GM18520 (cell line): ENCODE measurements around the gene HCN1.
"Not testable (repeated sequence)": the region's sequence is repeated elsewhere in the genome, so short reads cannot be mapped to it uniquely, and the experiment has no call there.

ENCODE experiments used
- ATAC-seq: cut with Tn5 transposase; IDR thresholded peaks from one replicate; pipeline ENCODE4 v1.9.1; 2021; ENCODE audit not compliant: unreplicated experiment

The HCN1 gene

DNA sequence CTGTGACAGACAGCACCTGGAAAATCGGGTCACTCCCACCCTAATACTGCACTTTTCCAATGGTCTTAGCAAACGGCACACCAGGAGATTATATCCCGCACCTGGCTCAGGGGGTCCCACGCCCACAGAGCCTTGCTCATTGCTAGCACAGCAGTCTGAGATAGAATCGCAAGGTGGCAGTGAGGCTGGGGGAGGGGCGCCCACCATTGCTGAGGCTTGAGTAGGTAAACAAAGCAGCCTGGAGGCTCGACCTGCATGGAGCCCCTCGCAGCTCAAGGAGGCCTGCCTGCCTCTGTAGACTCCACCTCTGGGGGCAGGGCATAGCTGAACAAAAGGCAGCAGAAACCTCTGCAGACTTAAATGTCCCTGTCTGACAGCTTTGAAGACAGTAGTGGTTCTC lies 383.6 kb downstream of the HCN1 start:
- ATAC-seq, result not testable (repeated sequence)

- ATAC-seq, result no peak
Measured at GRCh38 chr5:45295231-45295630, 400.9 kb downstream of the HCN1 start.

- no peak for ATAC-seq
Measured at GRCh38 chr5:45288746-45289145, 407.4 kb downstream of the HCN1 start.

- ATAC-seq, result no peak
Measured at GRCh38 chr5:45284436-45284835, 411.7 kb downstream of the HCN1 start.

DNA sequence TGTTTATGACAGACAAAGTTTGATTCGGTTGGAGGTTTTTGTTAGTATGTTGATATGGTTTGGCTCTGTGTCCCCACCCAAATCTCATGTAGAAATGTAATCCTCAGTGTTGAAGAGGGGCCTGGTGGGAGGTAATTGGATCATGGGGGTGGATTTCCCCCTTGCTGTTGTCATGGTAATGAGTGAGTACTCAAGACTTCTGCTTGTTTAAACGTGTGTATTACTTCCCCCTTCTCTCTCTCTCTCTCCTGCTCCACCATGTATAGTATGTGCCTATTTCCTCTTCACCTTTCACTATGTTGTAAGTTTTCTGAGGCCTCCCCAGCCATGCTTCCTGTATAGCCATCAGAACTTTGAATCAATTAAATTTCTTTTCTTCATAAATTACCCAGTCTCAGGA lies 415.1 kb downstream of the HCN1 start:
- ATAC-seq, result no peak

- no peak for ATAC-seq
Measured at GRCh38 chr5:45279109-45279508, 417.1 kb downstream of the HCN1 start.

DNA sequence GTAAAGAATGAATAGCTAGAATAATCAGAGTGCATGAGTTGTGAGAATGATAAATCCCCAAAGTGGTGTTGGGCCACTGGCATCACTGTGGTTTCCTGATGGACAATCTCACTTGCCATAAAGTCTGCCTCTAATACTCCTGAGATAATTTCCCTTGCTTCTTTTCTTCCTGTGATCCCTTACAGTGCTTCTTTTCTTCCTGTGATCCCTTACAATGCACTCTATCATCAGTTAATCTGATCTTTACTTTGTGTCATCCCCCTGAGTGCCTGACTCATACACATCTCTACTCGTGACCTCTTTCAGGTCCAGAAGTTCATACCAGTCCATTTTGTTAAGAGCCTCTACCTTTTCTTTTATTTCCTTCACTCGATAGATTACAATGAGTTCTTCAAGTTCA lies 418.3 kb downstream of the HCN1 start:
- no peak for ATAC-seq

DNA sequence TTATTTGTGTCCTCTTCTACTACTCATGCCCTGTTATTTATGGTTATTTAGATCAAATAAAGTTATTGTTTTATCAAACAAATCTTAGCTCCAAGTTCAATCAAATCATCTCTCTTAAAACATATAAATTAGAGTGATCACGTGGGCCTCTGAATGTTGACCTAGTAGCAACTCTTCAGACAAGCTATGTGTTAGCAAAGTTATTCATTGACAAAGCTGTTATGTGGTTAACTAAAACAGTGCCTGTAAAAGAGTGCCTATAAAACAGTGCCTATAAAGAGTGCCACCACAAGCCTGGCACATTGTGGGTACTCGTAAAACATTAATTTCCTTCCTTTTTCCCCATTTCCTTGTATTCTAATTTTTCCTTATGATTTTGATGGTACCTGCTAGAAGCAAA lies 421.9 kb downstream of the HCN1 start:
- ATAC-seq, result no peak

GRCh38 chr5:45271626-45272025 lies 424.6 kb downstream of the HCN1 start:
- ATAC-seq, result no peak

DNA sequence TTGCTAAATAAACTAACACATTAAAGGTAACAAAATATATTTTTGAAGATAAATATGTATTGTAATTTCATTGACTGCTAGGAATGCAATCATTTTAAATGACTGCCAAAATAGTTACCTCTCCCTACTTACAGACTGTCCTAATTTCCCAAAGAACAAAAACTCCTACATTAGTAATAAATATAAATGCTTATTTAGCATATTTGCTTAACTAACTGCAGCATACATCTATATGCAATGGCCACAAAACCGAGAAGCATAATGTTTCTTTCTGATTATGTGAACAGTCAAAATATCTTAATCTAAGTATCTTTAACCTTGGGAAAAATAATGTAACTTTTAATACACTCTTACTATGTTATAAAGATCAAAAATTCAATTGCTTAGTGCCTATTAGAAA lies 431.7 kb downstream of the HCN1 start:
- ATAC-seq, result no peak

DNA sequence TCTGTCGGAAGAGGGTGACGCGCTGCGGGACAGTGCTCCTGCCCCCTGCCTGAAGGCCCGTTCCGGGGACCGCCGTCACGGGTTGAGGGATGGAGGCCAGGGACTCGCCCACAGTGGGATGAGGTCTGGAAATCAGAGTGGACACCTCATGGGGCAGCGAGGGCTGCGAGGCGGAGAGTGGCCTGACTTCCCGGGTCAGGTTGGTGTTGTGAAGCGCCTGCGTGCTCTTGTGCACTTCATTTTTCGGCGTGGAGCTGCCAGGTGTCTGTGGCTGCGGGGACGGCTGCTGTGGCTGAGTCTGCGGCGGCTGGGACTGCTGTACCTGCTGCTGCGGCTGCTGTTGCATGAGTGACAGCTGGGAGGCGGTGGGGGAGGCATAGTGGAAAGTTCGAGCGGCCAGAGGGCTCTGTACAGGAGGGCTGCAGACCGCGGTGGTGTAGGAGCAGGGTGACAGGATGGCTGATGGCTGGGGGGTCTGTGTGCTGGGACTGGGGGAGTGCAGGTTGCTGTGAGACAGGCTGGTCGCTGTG lies 434.1 kb downstream of the HCN1 start:
- ATAC-seq, result no peak

DNA sequence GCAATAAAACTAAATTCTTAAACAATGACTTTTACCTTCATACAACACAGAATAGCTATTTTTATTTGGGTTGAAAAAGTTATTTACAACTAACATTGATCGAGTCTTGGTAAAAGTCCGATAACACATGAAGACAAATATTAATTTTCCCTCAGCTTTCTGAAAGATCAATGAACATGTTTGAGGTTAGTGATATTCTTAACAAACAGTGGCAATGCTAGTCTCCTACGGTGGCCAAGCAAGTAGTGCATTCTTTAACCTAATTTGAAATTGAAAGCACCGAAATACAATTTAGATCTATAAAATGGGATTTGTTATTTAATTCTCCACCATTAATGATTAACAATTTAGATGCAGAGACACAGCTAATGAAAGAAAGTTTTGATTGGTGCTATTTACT lies 435.1 kb downstream of the HCN1 start:
- no peak for ATAC-seq

DNA sequence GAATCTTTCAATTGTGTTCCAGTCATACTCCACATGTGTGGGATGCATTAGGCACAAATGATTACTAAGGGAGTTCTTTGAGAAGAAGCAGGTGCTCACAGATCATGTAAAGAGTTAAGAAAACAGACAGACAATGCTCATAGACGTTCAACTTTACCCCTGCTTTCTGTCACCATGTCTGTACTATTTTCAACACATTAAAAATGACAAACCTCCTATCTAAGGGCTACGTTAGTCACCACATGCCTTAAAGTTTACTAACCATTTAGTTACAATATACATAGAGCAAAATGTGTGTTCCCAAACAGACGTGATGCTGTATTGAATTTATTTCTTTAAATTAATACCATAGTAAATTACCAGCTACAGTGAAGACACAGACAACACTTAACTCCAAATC lies 435.9 kb downstream of the HCN1 start:
- no peak for ATAC-seq

- no peak for ATAC-seq
Measured at GRCh38 chr5:45252978-45253377, 443.2 kb downstream of the HCN1 start.

DNA sequence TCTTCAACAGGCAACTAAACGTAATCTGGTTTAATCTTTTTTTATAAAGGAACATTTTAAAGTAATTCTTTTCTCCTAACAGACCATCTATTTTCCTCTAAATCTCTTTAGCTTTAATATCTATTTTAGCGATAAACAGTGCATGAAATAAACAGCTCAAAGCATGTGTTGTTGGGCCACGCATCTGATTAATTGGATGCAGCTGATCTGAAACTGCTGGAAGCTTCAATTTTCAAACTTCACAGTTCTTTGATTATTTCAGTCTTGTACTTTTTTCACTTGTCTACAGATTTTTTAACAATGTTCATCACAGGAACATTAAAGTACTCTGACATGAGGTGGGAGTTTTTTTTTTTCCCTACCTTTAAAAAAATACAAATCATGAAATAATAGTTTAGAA lies 443.6 kb downstream of the HCN1 start:
- no peak for ATAC-seq

DNA sequence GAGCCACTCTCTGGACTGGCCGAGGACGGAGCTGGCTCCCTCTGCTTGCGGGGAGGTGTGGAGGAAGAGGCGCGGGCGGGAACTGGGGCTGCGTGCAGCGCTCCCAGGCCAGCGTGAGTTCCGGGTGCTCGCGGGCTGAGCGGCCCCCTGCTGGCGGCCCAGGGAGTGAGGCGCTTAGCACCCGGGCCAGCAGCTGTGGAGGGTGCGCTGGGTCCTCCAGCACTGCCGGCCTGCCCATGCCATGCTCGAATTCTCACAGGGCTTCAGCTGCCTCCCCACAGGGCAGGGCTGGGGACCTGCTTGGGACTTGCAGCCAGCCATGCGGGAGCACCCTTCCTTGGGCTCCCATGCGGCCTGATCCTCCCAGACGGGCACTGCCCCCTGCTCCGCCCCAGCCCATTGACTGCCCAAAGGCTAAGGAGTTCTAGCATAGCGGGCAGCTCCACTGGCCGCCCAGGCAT lies 470.6 kb downstream of the HCN1 start:
- ATAC-seq, result no peak

GRCh38 chr5:45205403-45205961 lies 490.7 kb downstream of the HCN1 start:
- ATAC-seq, result no peak
